Activated gamma-delta T cell (primary cell): Measurements from ENCODE around the gene FSD1.
"Not testable (repeated sequence)": the region's sequence is repeated elsewhere in the genome, so short reads cannot be mapped to it uniquely, and the experiment has no call there.

Experiments
- DNase-seq: peaks from one replicate; lab custom pipeline; 2025; lab: John Stamatoyannopoulos, UW

FSD1 gene

DNA sequence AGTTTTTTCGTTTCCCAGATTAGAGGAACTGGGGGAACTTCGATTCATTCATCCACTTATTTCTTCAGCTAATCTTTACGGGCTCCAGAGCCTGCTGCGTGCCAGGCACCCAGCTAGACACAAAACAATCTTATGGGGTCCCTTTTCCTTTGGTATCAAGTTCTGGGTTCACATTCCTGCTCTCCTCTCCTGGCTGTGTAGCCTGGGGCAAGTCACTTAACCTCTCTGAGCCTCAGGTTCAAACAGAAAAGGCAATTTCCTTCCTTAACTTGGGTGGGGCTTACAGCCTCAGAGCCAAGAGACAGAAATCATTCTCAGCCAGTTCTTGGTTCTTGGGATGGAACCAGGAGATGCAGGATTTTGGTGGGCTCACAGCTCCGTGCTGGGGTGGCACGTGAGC is 19.4 kb upstream of the FSD1 start:
- DNase-seq = no peak

DNA sequence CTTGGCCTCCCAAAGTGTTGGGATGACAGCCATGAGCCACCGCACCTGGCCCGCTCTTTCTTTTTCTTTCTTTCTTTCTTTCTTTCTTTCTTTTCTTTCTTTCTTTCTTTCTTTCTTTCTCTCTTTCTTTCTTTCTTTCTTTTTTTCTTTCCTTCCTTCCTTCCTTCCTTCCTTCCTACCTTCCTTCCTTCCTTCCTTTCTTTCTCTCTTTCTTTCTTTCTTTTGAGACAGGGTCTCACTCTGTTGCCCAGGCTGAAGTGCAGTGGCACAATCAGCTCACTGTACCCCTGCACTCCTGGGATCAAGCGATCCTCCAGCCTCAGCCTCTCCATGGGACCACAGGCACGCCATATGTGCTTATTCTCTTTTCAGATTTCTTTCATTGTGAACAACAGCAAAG is 18.3 kb upstream of the FSD1 start:
- DNase-seq = not testable (repeated sequence)

DNA sequence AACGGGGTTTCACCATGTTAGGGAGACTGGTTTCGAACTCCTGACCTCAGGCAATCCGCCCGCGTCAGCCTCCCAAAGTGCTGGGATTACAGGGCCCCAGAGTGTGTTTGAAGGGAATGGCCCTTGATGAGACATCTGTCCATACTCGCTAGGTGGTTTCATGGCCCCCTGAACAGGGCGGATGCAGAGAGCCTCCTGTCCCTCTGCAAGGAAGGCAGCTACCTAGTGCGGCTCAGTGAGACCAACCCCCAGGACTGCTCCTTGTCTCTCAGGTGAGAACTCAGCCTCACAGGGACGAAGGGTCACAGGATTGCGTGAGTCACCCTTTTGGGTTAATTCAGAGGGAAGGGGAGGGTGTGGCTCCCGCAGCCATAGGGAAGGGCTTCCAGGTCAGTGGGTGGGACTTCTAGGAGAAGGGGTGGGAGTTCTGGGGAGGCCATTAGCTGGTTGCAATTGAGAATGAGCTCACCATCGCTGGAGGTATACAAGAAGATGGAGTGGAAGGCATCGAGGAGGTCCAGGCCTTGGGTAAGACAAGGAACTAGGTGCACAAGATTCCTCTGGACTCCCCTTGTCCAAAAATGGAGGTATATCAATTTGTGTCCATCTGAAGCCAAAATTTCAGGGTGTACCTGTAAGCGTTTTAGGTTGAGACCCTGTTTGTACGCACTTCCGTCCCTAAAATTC is 16.2 kb upstream of the FSD1 start:
- no peak for DNase-seq

DNA sequence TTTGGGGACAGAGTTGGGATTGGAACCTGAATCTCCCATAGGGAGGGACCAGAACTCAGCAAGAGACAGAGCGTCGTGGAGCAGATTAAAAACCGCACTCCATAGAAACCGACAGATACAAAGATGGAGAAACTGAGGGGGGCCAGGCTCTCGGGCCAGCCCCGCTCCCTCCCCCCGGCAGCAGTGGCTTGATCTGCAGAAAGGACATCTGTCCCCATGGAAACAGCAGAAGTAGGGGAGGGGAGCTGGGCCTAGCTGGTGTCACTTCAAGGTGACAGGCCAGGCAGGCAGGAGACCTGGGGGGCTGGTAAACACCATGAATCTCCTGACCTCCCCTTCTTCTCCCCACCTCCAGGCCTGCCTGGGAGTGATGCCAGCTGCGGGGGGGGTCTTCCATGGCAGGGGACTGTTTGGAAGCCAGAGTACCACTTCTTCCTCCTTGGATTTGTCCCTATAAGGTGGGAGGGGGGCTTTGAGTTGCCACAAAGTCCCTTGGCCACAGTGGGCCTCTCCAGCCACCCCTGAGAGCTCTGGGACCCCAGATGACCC is 13.1 kb upstream of the FSD1 start:
- DNase-seq = no peak

DNA sequence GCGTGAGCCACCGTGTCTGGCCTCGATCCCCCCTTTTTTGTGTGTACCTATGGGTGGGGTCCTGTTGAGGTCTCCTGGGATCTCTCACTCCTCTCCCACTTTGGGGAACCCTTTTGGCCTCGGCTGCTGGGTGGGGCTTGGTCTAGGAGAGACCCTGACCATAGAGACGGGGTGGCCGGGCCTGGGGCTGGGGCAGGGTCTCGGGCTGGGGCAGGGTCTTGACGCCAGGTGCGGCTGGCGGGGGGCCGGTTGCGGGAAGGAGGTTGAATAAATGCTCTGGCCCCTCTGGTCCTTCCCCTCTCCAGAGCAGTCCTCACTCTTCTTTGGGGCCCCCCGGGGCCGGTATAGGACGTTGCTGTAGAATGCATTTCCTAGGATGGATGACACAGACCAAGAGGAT is 11.9 kb upstream of the FSD1 start:
- no peak for DNase-seq

DNA sequence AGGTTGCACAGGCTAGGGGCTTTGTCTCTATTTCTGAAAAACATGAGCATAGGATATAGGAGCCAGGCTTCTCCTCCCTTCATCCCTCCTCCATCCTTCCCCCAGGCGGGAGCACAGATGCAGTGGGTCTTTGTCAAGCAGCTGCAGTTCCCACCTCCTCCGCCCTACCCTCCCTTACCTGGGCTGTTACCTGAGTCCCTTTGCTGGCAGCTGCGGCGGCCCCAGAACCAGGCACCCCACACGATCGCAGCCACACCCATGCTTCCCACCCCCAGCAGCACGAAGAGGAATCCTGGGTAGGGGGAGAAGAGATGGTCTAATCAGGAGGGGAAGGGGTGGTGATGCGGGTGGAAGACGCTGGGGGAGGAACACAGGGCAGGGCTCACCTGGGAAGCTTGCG is 10.0 kb upstream of the FSD1 start:
- DNase-seq = no peak

DNA sequence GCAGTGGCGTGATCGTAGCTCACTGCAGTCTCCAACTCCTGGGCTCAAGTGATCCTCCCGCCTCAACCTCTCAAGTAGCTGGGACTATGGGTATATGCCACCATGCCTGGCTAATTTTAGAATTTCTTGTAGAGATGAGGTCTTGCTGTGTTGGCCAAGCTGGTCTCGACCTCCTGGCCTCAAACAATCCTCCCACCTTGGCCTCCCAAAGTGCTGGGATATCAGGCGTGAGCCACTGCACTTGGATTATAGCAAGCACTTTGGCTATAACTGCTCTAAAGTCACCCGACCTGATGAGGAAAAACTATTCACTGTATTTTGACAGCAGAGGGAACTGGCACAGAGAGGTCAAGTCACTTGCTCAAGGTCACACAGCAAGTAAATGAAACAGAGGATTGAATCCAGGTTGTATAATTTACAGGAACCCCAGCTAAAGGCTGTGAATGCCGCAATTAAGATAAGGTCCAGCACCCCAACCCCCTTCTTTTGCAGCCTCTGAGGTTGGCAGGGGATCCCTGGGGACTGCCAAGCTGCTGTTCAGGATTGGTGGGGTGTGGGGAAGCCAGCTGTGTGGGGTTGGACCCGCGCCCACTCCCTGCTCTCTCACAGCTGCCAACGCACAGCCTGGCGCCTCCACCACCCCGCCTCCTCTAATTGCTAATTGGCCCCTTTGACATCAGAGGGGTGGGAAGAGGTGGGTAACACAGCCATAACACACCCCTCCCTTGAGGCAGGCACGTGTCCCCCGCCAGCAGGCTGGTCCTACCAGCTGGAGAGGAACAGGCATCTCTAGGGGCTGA is 8.2 kb upstream of the FSD1 start:
- no peak for DNase-seq

DNA sequence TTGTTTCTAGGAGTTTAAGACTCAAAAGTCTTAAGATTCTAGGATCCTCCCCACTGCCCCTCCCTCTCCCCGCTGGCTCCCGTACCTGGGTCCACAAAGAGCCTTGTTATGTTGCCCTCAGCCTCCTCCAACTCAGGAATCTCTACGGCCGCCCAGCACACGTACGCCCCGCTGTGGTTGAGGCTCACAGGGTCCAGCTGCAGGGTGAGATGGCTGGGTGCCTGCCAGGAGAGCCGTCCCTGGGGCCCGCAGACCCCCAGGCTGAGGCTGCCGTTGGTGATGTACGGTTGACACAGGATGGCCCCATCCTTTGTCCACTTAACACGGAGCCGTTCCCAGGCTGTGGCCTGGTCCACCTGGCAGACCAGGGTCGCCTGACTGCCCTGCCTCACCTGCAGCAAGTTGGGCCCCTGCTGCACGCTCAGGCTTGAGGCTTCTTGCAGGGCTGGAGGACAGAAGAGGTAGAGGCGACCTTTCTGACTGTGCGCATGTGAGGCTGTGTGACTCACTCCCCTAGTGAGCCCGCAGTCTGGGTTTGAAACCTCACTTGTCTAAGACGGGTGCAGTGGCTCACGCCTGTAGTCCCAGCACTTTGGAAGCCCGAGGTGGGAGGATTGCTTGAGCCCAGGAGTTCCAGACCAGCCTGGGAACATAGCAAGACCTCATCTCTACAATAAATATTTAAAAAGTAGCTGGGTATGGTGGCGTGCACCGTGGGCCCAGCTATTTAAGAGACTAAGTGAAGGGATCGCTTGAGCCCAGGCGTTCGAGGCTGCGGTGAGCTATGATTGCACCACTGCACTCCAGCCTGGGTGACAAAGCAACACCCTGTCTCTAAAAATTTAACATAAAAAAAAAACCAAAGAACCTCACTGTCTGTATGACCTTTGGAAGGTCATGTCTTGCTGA is 6.2 kb upstream of the FSD1 start:
- DNase-seq = no peak

DNA sequence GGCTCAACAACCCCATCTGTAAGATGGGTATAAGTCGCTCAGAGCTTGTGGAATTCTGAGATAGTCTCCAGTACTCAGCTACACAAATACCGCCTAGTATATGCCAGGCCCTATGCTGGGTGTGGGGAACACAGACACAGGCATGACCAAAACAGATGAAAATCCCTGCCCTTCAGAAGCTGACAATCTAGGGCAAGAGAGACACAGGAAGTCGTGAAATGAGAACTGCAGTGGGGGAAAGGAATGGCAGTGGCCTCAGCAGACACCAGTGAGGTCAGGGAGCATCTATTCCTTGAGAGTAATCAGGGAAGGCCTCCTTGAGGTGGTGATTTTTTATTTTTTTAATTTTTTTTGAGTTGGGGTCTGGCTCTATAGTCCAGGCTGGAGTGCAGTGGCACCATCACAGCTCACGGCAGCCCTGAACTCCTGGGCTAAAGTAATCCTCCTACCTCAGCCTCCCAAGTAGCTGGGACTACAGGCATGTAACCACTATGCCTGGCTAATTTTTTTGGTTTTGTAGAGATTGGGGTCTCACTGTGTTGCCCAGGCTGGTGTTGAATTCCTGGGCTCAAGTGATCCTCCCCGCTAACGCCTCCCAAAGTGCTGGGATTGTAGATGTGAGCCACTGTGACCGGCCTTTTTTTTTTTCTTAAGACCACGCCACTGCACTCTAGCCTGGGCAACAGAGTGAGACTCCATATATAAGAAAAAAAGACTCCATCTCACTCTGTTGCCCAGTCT is 5.4 kb upstream of the FSD1 start:
- no peak for DNase-seq

DNA sequence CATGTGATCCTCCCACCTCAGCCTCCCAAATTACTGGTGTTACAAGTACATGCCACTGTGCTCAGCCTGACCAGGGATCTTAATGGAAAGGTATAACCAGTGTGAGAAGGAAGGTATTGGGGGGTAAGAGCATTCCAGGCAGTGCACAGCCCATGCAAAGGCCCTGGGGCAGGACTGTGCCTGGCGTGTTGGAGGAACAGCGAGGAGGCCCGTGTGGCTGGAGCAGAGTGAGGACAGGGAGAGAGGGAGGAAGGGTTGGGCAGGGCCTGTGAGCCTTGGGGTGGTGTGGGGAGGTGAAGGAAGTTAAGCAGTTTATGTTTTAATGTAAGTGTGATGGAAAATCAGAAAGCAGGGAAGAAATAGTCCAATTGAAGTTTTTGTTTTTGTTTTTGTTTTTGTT is 3.8 kb upstream of the FSD1 start:
- no peak for DNase-seq

DNA sequence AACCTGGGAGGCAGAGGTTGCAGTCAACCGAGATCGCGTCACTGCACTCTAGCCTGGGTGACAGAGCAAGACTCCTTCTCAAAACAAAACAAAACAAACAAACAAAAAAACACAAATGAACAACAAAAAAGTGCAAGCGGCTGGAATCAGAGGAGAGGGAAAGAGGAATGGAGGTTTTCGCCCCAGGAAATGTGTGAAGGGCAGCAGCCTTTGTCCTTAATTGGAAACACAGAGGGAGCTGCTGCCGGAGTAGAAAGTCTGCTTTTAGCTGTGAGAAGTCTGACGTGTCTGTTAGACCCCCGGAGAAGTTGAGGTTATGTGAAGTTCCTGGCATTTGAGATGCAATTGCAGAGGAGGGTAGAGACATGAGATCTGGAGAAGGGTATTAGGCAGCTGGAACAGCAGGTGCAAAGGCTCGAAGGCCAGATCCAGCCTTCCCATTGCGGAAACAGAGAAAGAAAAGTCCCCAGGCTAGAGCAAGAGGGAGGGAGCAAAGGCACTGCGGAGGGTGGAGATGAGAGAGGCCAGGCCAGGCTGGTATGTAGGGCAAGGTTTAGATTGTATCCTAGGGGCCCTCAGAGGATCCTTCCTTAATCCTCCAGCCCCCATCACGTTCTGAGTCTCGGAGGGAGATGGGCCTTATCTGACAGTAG is 2.7 kb upstream of the FSD1 start:
- DNase-seq = no peak

DNA sequence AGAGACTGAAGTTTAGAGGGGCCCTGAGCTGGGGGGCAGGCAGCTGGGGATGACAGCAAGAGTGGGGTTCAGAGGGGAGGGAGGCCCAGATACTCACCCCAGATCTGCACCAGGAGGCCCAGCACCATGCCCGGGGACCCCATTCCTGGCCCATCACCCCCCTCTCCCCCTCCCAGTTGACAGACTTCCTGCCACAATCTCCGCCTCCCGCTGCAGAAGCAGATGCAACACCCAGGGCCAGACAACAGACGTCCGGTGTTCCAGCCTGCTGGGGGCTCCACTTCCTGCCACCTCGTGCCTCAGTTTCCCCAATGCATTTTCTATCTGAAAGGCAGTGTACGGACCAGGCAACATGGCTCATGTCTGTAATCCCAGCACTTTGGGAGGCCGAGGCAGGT is 2.2 kb upstream of the FSD1 start, which contains the start of gene TMIGD2:
TSS of gene TMIGD2 (minus strand) at position 147 of the 398 bp plus-strand sequence. CDS start at position 143, 4 bp downstream.
- no peak for DNase-seq

DNA sequence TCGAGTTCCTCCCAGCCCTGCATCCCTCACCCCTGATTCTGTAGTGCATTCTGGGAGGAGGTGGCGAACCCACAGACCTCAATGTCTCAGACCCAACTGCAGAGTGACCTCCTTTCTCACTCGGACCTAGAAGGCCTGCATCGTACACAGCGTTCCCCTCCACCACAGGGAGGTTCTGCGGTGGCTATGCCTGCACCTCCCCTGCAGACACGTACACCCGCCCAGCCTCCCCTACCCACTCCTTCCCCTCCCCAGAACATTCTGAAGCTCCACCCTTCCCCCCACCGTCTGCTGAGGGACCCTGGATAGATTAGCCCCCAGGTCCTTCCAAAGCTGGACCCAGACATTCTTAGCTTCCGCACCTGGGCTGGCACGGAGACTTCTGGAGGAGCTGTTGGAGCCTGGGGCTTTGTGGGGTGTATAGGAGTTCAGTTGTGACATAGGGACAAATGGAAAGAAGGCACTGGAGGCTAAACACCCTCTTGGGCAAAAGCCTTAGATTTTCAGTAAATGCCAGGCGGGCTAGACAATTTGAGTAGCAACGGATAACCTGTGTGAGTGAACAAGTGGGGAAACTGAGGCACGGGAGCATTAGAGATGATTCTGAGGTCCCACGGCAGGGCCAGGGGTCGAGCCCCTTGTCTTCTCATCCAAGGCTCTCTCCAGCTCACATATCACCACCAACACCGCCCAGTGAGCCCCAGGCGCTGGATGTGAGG is 420 bp upstream of the FSD1 start:
- DNase-seq = no peak

DNA sequence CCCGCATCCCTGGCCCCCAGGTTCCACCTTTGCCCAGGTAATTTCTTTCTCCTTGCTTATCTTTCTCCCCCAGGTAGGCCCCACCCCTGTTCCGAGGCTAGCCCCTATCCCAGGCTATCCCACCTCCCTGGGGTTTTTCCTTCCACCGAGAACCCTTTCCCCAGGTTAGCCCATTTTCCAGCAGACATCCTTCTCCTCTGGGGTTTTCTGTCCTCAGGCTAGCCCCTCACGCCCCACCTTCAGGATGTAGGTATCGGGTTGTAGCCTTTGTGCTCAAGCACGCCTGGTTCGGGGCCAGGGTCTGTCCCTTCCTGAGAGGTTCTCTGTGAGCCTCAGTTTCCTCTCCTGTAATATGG is 837 bp downstream of the FSD1 start:
- DNase-seq = no peak

DNA sequence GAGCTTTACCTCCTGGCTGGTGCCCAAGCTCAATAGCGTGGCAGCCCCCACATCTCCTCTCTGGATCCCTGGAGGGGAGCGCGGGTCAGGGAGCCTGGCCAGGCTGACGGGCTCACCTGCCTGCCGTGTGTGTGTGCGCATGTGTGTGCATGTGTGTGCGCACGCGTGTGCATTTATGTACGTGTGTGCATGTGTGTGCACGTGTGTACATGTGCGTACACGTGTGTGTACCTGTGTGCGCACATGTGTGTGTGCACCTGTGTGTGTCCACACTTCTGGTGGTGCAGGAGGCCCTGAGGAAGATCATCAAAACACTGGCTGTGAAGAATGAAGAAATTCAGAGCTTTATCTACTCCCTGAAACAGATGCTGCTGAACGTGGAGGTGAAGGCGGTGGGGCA is 1.3 kb downstream of the FSD1 start:
- no peak for DNase-seq

DNA sequence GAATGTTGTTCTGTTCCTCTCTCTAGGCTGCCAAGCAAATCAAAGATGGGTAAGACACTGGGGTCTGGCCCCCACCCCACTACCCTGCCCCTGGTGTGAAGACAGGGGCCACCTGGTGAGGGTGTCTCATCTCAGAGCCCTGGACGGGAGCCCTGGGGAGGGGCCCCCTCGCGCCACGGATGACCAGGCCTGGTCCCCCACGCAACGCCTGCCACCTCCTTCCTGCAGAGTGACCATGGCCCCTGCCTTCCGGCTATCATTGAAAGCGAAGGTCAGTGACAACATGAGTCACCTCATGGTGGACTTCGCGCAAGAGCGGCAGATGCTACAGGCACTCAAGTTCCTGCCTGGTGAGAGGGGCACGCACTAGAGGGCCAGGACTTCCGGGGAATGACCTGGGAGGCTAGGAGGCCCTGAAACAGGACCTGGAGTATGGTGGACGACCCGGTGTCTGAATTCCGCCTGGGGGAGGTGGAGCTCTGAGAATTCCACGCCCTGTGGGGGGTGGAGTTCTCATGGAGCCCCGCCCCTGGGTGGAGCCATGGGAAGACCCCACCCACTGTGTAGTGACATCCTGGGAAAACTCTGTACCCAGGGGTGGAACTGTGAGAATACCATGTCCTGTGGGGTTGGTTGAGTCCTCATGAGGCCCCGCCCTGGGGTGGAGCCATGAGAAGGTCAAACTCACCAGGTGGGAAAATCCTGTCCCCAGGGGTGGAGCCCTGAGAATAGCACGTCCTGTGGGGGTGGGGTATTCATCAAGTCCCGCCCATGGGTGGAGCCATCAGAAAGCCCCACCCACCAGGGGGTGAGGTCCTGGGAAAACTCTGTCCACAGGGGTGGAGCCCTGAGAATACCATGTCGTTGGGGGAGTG is 6.1 kb downstream of the FSD1 start:
- DNase-seq = no peak

DNA sequence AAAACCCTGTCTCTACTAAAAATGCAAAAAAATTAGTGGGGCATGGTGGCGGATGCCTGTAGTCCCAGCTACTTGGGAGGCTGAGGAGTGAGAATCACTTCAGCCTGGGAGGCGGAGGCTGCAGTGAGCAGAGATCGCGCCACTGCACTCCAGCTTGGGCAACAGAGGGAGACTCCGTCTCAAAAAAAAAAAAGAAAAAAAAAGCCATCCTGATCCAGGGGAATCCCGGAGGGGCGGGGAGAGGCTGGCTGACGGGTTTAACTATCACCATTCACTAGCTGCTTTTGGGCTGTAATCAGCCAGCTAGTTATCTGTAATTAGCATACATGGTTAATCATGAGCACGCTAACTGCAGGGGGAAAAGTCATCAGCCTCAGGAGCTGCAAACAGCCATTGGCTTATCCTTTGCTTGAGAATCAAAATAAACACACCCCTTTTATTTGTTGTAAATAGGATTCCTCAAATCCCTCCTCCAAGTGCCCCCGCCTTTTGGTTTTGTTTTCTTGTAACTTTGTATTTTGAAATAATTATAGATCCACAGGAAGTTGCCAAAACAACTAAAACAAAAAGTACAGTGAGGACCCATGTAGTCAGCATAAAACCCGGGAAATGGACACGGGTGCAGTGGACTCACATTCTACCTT is 9.6 kb downstream of the FSD1 start:
- no peak for DNase-seq

DNA sequence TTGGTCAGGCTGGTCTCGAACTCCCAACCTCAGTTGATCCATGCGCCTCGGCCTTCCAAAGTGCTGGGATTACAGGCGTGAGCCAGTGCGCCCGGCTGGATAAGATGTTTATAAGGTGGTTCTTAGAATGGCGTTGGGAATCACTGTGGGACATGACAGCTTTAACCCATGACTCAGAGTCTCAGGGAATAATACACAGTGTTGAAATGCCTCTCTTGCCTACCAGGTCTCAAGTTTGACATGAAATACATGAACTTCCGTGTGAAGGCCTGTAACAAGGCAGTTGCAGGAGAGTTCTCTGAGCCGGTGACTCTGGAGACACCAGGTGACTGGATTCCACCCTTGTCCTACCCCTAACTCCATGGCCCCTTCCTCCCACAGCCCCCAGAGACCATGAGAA is 12.6 kb downstream of the FSD1 start:
- no peak for DNase-seq

DNA sequence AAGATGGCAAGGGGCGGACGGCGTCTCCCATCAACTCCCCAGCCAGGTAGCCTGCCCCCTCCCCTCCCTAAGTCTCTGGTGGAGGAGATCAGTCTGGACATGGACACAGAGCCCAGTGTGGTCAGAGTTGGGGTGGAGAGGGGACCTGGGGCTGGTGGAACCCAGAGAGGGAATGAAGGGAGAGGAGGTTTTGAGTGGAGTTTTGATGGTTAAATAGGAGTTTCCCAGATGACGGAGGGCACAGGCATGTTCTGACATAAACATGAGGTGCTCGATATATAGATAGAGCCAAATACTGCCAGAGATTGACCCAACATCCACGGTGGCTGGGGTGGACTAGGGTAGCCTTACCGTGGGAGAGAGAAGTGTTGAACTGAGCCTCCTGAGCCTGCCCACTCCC is 14.1 kb downstream of the FSD1 start:
- DNase-seq = no peak
